Bronchial epithelial cell (primary cell): ENCODE results near the gene SIRT5. TPM values are rescaled to one million over a fixed set of nuclear protein-coding genes. Genes with fewer than 3 reads are reported as not detected.

Experiments used
- DNase-seq: peaks from one replicate; pipeline ENCODE4 v3.0.0-alpha.2; 2010; ENCODE audit warnings: low read depth
- FAIRE-seq: peaks from 2 replicates; lab custom pipeline; 2011; peaks lifted over from hg19 to GRCh38; lab: Jason Lieb, UNC
- H3K27me3 ChIP-seq: 2 replicates; pipeline ENCODE4 v1.5.1; 2011; ENCODE audit warnings: low read length; ENCODE audit not compliant: control insufficient read depth, insufficient read depth
- H3K36me3 ChIP-seq: 2 replicates; pipeline ENCODE4 v1.5.1; 2011; ENCODE audit warnings: low read length; ENCODE audit not compliant: control insufficient read depth, insufficient read depth
- H3K4me3 ChIP-seq: 2 replicates; pipeline ENCODE4 v1.5.1; 2011; ENCODE audit warnings: mild to moderate bottlenecking, low read depth, low read length, control low read depth
- total RNA-seq: library from RNA; depleted of rRNA; stranded (reverse); fragments of >200 nt; gene quantifications from 2 replicates; pipeline ENCODE4 v1.2.1, GENCODE V29; 2014
- TF ChIP-seq, protein P1 (sequence below): IDR thresholded peaks from 2 replicates; pipeline ENCODE4 v1.5.1; 2011; ENCODE audit warnings: mild to moderate bottlenecking, moderate library complexity, low read length, control low read depth, inconsistent platforms; ENCODE audit not compliant: insufficient read depth, severe bottlenecking

Gene SIRT5
- total RNA-seq, 1 donor from 2014 or later, result 10.8 TPM

DNA sequence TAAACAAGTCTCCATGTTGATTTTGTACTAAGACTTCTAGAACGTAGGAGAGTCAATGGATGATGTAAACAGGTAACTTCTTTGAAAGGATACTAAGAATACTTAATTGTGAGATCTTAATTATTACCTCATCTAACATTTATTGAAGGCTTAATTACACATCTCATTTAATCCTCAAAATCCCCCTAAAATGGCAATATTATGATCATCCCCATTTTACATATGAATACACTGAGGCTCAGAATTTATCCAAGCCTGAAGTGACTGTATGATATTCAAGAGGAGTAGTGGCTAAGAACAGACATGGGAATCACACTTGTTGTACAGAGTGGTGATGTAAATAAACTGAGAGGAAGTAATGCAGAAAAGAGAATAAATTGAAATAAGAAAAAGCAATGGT is 63.6 kb downstream of the SIRT5 start:
- DNase-seq (no peak), FAIRE-seq (no peak)
- H3K27me3 ChIP-seq, result no peaks in the 10 kb centered on the region
- H3K4me3 ChIP-seq, result no peak overlapping the region
- TF ChIP-seq, protein P1, sequence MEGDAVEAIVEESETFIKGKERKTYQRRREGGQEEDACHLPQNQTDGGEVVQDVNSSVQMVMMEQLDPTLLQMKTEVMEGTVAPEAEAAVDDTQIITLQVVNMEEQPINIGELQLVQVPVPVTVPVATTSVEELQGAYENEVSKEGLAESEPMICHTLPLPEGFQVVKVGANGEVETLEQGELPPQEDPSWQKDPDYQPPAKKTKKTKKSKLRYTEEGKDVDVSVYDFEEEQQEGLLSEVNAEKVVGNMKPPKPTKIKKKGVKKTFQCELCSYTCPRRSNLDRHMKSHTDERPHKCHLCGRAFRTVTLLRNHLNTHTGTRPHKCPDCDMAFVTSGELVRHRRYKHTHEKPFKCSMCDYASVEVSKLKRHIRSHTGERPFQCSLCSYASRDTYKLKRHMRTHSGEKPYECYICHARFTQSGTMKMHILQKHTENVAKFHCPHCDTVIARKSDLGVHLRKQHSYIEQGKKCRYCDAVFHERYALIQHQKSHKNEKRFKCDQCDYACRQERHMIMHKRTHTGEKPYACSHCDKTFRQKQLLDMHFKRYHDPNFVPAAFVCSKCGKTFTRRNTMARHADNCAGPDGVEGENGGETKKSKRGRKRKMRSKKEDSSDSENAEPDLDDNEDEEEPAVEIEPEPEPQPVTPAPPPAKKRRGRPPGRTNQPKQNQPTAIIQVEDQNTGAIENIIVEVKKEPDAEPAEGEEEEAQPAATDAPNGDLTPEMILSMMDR, result no peak
- H3K36me3 ChIP-seq, result peaks cover 7% of the 10 kb centered on the region

DNA sequence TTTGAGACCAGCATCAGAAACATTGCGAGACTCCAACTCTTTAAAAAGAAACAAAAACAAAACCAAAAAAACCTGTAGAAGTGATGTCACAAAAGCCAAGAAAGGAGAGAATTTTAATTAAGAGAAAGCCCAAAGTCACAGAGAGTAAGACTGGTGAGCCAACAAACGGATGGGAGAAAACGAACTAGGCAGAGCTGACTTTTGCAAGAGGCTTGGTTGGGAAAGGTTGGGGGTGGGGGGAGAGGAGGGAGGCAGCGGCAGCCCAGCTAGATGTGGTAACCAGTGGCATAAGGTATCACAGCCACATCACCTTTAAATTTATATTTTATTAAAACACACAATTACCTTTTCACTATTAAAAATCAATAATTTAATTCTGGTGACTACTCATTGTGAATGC is 64.2 kb downstream of the SIRT5 start:
- no peaks in the 10 kb centered on the region for H3K27me3 ChIP-seq
- DNase-seq (no peak), FAIRE-seq (no peak)
- H3K4me3 ChIP-seq, result no peak overlapping the region
- TF ChIP-seq, protein P1, result no peak
- H3K36me3 ChIP-seq, result peaks cover 7% of the 10 kb centered on the region

DNA sequence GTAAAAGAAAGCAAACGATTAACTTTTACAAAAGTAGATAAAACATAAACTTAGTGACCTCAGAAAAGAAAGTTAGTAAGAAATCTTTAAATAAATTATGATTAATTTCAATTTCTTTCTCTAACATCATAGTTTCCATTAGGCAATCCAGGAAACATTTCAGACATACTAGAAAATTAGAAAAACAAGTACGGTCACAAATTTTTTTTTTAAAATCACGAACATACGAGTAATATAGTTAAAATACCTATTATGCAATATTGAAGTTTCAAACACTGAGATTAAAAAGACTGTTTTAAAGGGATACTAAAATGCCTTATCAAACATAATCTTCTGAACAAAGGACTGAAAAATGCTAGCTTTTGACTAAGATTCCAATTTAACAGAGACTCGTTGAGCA is 66.9 kb downstream of the SIRT5 start:
- FAIRE-seq, result no peak
- no peak for DNase-seq
- Histone ChIP-seq H3K36me3 (peaks cover 5% of the 10 kb centered on the region), H3K27me3 (no peaks in the 10 kb centered on the region), H3K4me3 (no peak overlapping the region)
- TF ChIP-seq, protein P1, result no peak

DNA sequence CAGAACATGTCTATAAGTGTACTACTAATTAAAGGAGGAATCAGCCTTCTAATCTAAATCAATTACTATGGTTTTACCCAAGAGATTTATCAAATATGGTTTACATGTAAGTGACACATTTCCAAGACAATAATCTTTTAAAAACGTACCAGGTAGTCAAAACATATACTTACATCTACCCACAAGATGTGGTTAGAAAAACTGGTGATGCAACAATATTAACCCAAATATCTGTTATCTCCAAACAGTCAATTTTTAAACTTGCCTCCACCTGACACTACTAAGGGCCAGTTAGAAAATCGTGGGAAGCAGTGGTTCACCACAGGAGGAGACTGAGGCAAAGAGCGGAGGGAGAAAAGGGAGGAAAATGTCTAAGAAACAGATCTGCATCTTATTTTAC is 68.7 kb downstream of the SIRT5 start:
- peaks cover 3% of the 10 kb centered on the region for H3K36me3 ChIP-seq
- FAIRE-seq (no peak), DNase-seq (no peak)
- TF ChIP-seq, protein P1, result no peak
- H3K27me3 ChIP-seq, result no peaks in the 10 kb centered on the region
- H3K4me3 ChIP-seq, result no peak overlapping the region

DNA sequence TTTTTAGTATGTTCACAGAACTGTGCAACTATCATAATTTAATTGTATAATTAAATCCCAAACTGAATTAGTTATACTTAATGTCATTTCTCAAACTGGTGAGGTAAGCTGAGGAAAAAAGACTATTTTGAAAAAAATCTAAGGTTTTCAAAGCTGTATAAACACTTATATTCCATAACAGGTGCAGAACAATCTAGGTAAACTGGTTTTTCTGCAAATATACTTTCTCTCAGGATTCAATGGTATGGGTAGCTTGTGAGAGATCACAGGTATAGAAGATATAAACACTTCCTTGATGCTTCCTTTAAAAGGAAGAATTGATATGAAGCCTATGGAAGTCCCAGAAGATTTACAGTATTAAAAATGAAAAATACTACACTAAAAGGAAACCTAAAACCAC is 74.4 kb downstream of the SIRT5 start:
- FAIRE-seq, result no peak
- Histone ChIP-seq H3K36me3 (peaks cover 1% of the 10 kb centered on the region), H3K4me3 (no peak overlapping the region), H3K27me3 (no peaks in the 10 kb centered on the region)
- TF ChIP-seq, protein P1, result no peak
- DNase-seq, result no peak

DNA sequence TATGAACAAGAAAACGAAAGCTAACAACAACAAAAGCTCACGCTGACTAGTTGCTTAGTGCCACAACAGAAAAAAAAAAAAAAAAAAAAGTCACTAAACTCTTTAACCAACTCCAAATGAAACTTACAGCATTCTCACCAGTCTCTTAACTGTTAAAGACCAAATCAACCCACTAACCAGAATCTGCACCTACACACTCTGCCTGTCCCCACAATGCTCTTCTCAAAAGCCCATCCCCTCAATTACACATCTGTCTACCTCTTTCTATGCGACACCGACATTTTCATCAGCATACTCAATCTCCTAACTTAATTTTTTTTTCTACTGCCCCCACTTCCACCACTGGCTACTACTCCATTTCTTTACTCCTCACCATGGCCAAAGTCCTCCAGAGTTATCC is 75.0 kb downstream of the SIRT5 start:
- Histone ChIP-seq H3K4me3 (no peak overlapping the region), H3K27me3 (no peaks in the 10 kb centered on the region), H3K36me3 (peaks cover under 1% of the 10 kb centered on the region)
- DNase-seq (no peak), FAIRE-seq (no peak)
- TF ChIP-seq, protein P1, result no peak
